ENCODE measurements around the gene RAC3. TPM values are rescaled to one million over a fixed set of nuclear protein-coding genes. Genes with fewer than 3 reads are reported as not detected.
"Not testable (repeated sequence)": the region's sequence is repeated elsewhere in the genome, so short reads cannot be mapped to it uniquely, and the experiment has no call there.

The RAC3 gene
- total RNA-seq, 1 donor from 2014 or later, result 18.4 TPM

GRCh38 chr17:82037092-82037888 is 5.8 kb downstream of the RAC3 start, which contains the start of gene DCXR:
DCXR (minus strand) TSS chr17:82037697; CDS start chr17:82037682, 15 bp downstream.
- peak within 1 kb of the TSS; percentile 87 for H3K27ac Mint-ChIP-seq
- peak; percentile 97 for DNase-seq (ENCODE audit: low spot score)
- H3K4me3 Mint-ChIP-seq (ENCODE audit: low read depth), result peak within 1 kb of the TSS; percentile 75
- H3K36me3 Mint-ChIP-seq (ENCODE audit: low read depth), result peaks cover 18% of the 10 kb centered on the region
- intact Hi-C loops (cut with micrococcal nuclease), result loop anchor here (1.0 to 10.0 kb wide), 2 partner anchors 14 to 378 kb away; partner anchors contain the start of genes HEXD, LRRC45 and OGFOD3
- peaks cover 13% of the 10 kb centered on the region for H3K4me1 Mint-ChIP-seq (ENCODE audit: low read depth)
- no peaks in the 10 kb centered on the region for H3K27me3 Mint-ChIP-seq (ENCODE audit: low read depth)
- H3K9me3 Mint-ChIP-seq, result no peaks in the 10 kb centered on the region

- peak overlapping the region; percentile 74 for H3K4me3 Mint-ChIP-seq (ENCODE audit: low read depth)
- peak overlapping the region; percentile 87 for H3K27ac Mint-ChIP-seq
- peaks cover 18% of the 10 kb centered on the region for H3K36me3 Mint-ChIP-seq (ENCODE audit: low read depth)
- no peaks in the 10 kb centered on the region for H3K27me3 Mint-ChIP-seq (ENCODE audit: low read depth)
- no peaks in the 10 kb centered on the region for H3K9me3 Mint-ChIP-seq
- no peak for DNase-seq (ENCODE audit: low spot score)
- peaks cover 12% of the 10 kb centered on the region for H3K4me1 Mint-ChIP-seq (ENCODE audit: low read depth)
- intact Hi-C loops (cut with micrococcal nuclease), result loop anchor here (1.0 to 10.0 kb wide), 2 partner anchors 15 to 377 kb away; partner anchors contain the start of genes HEXD, LRRC45 and OGFOD3
These were observed 6.4 kb downstream of the RAC3 start for GRCh38 chr17:82037889-82038195.

- Mint-ChIP-seq H3K4me1 (ENCODE audit: low read depth) (peaks cover 11% of the 10 kb centered on the region), H3K4me3 (ENCODE audit: low read depth) (peak overlapping the region; percentile 9), H3K36me3 (ENCODE audit: low read depth) (peaks cover 18% of the 10 kb centered on the region)
- H3K27me3 Mint-ChIP-seq (ENCODE audit: low read depth); DNase-seq (ENCODE audit: low spot score); H3K27ac Mint-ChIP-seq; H3K9me3 Mint-ChIP-seq: not testable (repeated sequence)
- intact Hi-C loops (cut with micrococcal nuclease), result loop anchor here (10.0 kb wide), 1 partner anchor 376 kb away; the partner anchor contains the start of genes HEXD and OGFOD3
These were observed 7.4 kb downstream of the RAC3 start for GRCh38 chr17:82038796-82039409.

- H3K27ac Mint-ChIP-seq, result no peak overlapping the region
- H3K36me3 Mint-ChIP-seq (ENCODE audit: low read depth), result peaks cover 13% of the 10 kb centered on the region
- peaks cover 11% of the 10 kb centered on the region for H3K4me1 Mint-ChIP-seq (ENCODE audit: low read depth)
- no peaks in the 10 kb centered on the region for H3K27me3 Mint-ChIP-seq (ENCODE audit: low read depth)
- intact Hi-C loops (cut with micrococcal nuclease), result loop anchor here (10.0 kb wide), 1 partner anchor 375 kb away; the partner anchor contains the start of genes HEXD and OGFOD3
- no peak for DNase-seq (ENCODE audit: low spot score)
- H3K9me3 Mint-ChIP-seq, result no peaks in the 10 kb centered on the region
- no peak overlapping the region for H3K4me3 Mint-ChIP-seq (ENCODE audit: low read depth)
These were observed 8.3 kb downstream of the RAC3 start for GRCh38 chr17:82039695-82040299.

- Mint-ChIP-seq H3K4me3 (ENCODE audit: low read depth) (no peak overlapping the region), H3K27ac (no peak overlapping the region), H3K36me3 (ENCODE audit: low read depth) (peaks cover under 1% of the 10 kb centered on the region), H3K27me3 (ENCODE audit: low read depth) (no peaks in the 10 kb centered on the region), H3K4me1 (ENCODE audit: low read depth) (peaks cover 8% of the 10 kb centered on the region), H3K9me3 (no peaks in the 10 kb centered on the region)
- intact Hi-C loops (cut with micrococcal nuclease), result no loop called here
- no peak for DNase-seq (ENCODE audit: low spot score)
These were observed 9.8 kb downstream of the RAC3 start for GRCh38 chr17:82041144-82041814.

- Mint-ChIP-seq H3K36me3 (ENCODE audit: low read depth) (no peaks in the 10 kb centered on the region), H3K9me3 (no peaks in the 10 kb centered on the region), H3K27me3 (ENCODE audit: low read depth) (no peaks in the 10 kb centered on the region), H3K4me1 (ENCODE audit: low read depth) (peaks cover 11% of the 10 kb centered on the region), H3K27ac (no peak overlapping the region), H3K4me3 (ENCODE audit: low read depth) (no peak overlapping the region)
- DNase-seq (ENCODE audit: low spot score), result no peak
- intact Hi-C loops (cut with micrococcal nuclease), result no loop called here
These were observed 11.2 kb downstream of the RAC3 start for GRCh38 chr17:82042649-82043048.

GRCh38 chr17:82043507-82043906 is 12.0 kb downstream of the RAC3 start:
- Mint-ChIP-seq H3K4me1 (ENCODE audit: low read depth) (peaks cover 7% of the 10 kb centered on the region), H3K4me3 (ENCODE audit: low read depth) (no peak overlapping the region), H3K36me3 (ENCODE audit: low read depth) (no peaks in the 10 kb centered on the region), H3K9me3 (no peaks in the 10 kb centered on the region), H3K27me3 (ENCODE audit: low read depth) (no peaks in the 10 kb centered on the region), H3K27ac (no peak overlapping the region)
- intact Hi-C loops (cut with micrococcal nuclease), result no loop called here
- no peak for DNase-seq (ENCODE audit: low spot score)

- no peak for DNase-seq (ENCODE audit: low spot score)
- Mint-ChIP-seq H3K9me3 (no peaks in the 10 kb centered on the region), H3K27ac (no peak overlapping the region), H3K4me3 (ENCODE audit: low read depth) (no peak overlapping the region), H3K27me3 (ENCODE audit: low read depth) (no peaks in the 10 kb centered on the region), H3K4me1 (ENCODE audit: low read depth) (peaks cover 7% of the 10 kb centered on the region), H3K36me3 (ENCODE audit: low read depth) (peaks cover 5% of the 10 kb centered on the region)
- intact Hi-C loops (cut with micrococcal nuclease), result no loop called here
These were observed 14.5 kb downstream of the RAC3 start for GRCh38 chr17:82045936-82046484.

- peak overlapping the region; percentile 17 for H3K4me3 Mint-ChIP-seq (ENCODE audit: low read depth)
- H3K36me3 Mint-ChIP-seq (ENCODE audit: low read depth), result peaks cover 5% of the 10 kb centered on the region
- intact Hi-C loops (cut with micrococcal nuclease), result no loop called here
- H3K27me3 Mint-ChIP-seq (ENCODE audit: low read depth), result no peaks in the 10 kb centered on the region
- peaks cover 7% of the 10 kb centered on the region for H3K4me1 Mint-ChIP-seq (ENCODE audit: low read depth)
- no peak overlapping the region for H3K27ac Mint-ChIP-seq
- H3K9me3 Mint-ChIP-seq, result no peaks in the 10 kb centered on the region
- DNase-seq (ENCODE audit: low spot score), result no peak
These were observed 15.4 kb downstream of the RAC3 start for GRCh38 chr17:82046903-82047302.

- H3K36me3 Mint-ChIP-seq (ENCODE audit: low read depth), result peaks cover 5% of the 10 kb centered on the region
- H3K27ac Mint-ChIP-seq, result no peak overlapping the region
- H3K4me3 Mint-ChIP-seq (ENCODE audit: low read depth), result no peak overlapping the region
- H3K4me1 Mint-ChIP-seq (ENCODE audit: low read depth), result peaks cover 7% of the 10 kb centered on the region
- intact Hi-C loops (cut with micrococcal nuclease), result no loop called here
- no peaks in the 10 kb centered on the region for H3K27me3 Mint-ChIP-seq (ENCODE audit: low read depth)
- no peak for DNase-seq (ENCODE audit: low spot score)
- H3K9me3 Mint-ChIP-seq, result no peaks in the 10 kb centered on the region
These were observed 15.9 kb downstream of the RAC3 start for GRCh38 chr17:82047379-82047778.

- peaks cover 7% of the 10 kb centered on the region for H3K4me1 Mint-ChIP-seq (ENCODE audit: low read depth)
- H3K27ac Mint-ChIP-seq, result no peak overlapping the region
- no peak overlapping the region for H3K4me3 Mint-ChIP-seq (ENCODE audit: low read depth)
- intact Hi-C loops (cut with micrococcal nuclease), result no loop called here
- no peaks in the 10 kb centered on the region for H3K9me3 Mint-ChIP-seq
- H3K36me3 Mint-ChIP-seq (ENCODE audit: low read depth), result peaks cover 5% of the 10 kb centered on the region
- H3K27me3 Mint-ChIP-seq (ENCODE audit: low read depth), result no peaks in the 10 kb centered on the region
- no peak for DNase-seq (ENCODE audit: low spot score)
These were observed 16.6 kb downstream of the RAC3 start for GRCh38 chr17:82047914-82048570.

- Mint-ChIP-seq H3K27ac (no peak overlapping the region), H3K4me3 (ENCODE audit: low read depth) (peak overlapping the region; percentile 21)
- intact Hi-C loops (cut with micrococcal nuclease), result no loop called here
These were observed 17.1 kb downstream of the RAC3 start for GRCh38 chr17:82048571-82048971.

More at GRCh38 chr17:82048571-82048971, 17.1 kb downstream of the RAC3 start:
- Mint-ChIP-seq H3K27me3 (ENCODE audit: low read depth) (no peaks in the 10 kb centered on the region), H3K9me3 (no peaks in the 10 kb centered on the region), H3K4me1 (ENCODE audit: low read depth) (peaks cover 7% of the 10 kb centered on the region), H3K36me3 (ENCODE audit: low read depth) (peaks cover 5% of the 10 kb centered on the region)
- no peak for DNase-seq (ENCODE audit: low spot score)

Measured in activated T-helper 2 cell treated with anti-CD3 and anti-CD28 coated beads, Interferon-gamma antibody, Interleukin-2, Interleukin-4, amounts not matched to agents 10 μg/mL and 5 μg/mL and 100 μg/mL, durations not matched to agents 14 hours and 24 hours and 36 hours (primary cell).